ENCODE results near the gene NIT2. TPM values are rescaled to one million over a fixed set of nuclear protein-coding genes. Genes with fewer than 3 reads are reported as not detected.

Gene NIT2
- total RNA-seq, 1 experiment from 2014 or later = 42.6 TPM

GRCh38 chr3:100310355-100310965, 24.1 kb upstream of the NIT2 start:
- H3K9me3 Mint-ChIP-seq (ENCODE audit: unreplicated experiment) = no peaks in the 10 kb centered on the region
- H3K27me3 Mint-ChIP-seq (ENCODE audit: insufficient read depth, unreplicated experiment) = no peaks in the 10 kb centered on the region
- TF ChIP-seq, protein P1, sequence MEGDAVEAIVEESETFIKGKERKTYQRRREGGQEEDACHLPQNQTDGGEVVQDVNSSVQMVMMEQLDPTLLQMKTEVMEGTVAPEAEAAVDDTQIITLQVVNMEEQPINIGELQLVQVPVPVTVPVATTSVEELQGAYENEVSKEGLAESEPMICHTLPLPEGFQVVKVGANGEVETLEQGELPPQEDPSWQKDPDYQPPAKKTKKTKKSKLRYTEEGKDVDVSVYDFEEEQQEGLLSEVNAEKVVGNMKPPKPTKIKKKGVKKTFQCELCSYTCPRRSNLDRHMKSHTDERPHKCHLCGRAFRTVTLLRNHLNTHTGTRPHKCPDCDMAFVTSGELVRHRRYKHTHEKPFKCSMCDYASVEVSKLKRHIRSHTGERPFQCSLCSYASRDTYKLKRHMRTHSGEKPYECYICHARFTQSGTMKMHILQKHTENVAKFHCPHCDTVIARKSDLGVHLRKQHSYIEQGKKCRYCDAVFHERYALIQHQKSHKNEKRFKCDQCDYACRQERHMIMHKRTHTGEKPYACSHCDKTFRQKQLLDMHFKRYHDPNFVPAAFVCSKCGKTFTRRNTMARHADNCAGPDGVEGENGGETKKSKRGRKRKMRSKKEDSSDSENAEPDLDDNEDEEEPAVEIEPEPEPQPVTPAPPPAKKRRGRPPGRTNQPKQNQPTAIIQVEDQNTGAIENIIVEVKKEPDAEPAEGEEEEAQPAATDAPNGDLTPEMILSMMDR (IDR thresholded peaks at IDR 0.05; ENCODE audit: unreplicated experiment) = no peak
- DNase-seq (ENCODE audit: unreplicated experiment) = no peak
- POLR2A ChIA-PET = interaction anchor here (1.1 kb wide), 1 partner anchor 10 kb away, joined by 3 read pairs; no protein-coding TSS in a partner anchor
- no peak overlapping the region for H3K4me3 Mint-ChIP-seq (ENCODE audit: unreplicated experiment)
- BruUV-seq (replicated peaks) = no TSS peak
- H3K36me3 Mint-ChIP-seq (ENCODE audit: insufficient read depth, unreplicated experiment) = peaks cover 61% of the 10 kb centered on the region
- CTCF ChIA-PET = no interaction called here
- H3K27ac Mint-ChIP-seq (ENCODE audit: low read depth, unreplicated experiment) = no peak overlapping the region
- intact Hi-C loops (cut with micrococcal nuclease) = loop anchor here (10.0 kb wide), 1 partner anchor 404 kb away; no protein-coding TSS in a partner anchor
- no peaks in the 10 kb centered on the region for H3K4me1 Mint-ChIP-seq (ENCODE audit: insufficient read depth, unreplicated experiment)

- peak overlapping the region; percentile 12 for H3K27ac Mint-ChIP-seq (ENCODE audit: low read depth, unreplicated experiment)
- TF ChIP-seq, protein P1 (IDR thresholded peaks at IDR 0.05; ENCODE audit: unreplicated experiment) = no peak
- no peak for DNase-seq (ENCODE audit: unreplicated experiment)
- ChIA-PET POLR2A (interaction anchor here (1.1 kb wide), 1 partner anchor 11 kb away, joined by 3 read pairs; no protein-coding TSS in a partner anchor), CTCF (no interaction called here)
- BruUV-seq (replicated peaks) = no TSS peak
- H3K36me3 Mint-ChIP-seq (ENCODE audit: insufficient read depth, unreplicated experiment) = peaks cover 61% of the 10 kb centered on the region
- intact Hi-C loops (cut with micrococcal nuclease) = loop anchor here (10.0 kb wide), 1 partner anchor 404 kb away; no protein-coding TSS in a partner anchor
- H3K9me3 Mint-ChIP-seq (ENCODE audit: unreplicated experiment) = no peaks in the 10 kb centered on the region
- no peaks in the 10 kb centered on the region for H3K27me3 Mint-ChIP-seq (ENCODE audit: insufficient read depth, unreplicated experiment)
- H3K4me3 Mint-ChIP-seq (ENCODE audit: unreplicated experiment) = no peak overlapping the region
- no peaks in the 10 kb centered on the region for H3K4me1 Mint-ChIP-seq (ENCODE audit: insufficient read depth, unreplicated experiment)
These were observed 23.5 kb upstream of the NIT2 start for GRCh38 chr3:100311011-100311410.

GRCh38 chr3:100316641-100317069, 17.9 kb upstream of the NIT2 start:
- Mint-ChIP-seq H3K4me1 (ENCODE audit: insufficient read depth, unreplicated experiment) (no peaks in the 10 kb centered on the region), H3K9me3 (ENCODE audit: unreplicated experiment) (no peaks in the 10 kb centered on the region), H3K27ac (ENCODE audit: low read depth, unreplicated experiment) (no peak overlapping the region), H3K4me3 (ENCODE audit: unreplicated experiment) (no peak overlapping the region), H3K36me3 (ENCODE audit: insufficient read depth, unreplicated experiment) (peaks cover 46% of the 10 kb centered on the region), H3K27me3 (ENCODE audit: insufficient read depth, unreplicated experiment) (no peaks in the 10 kb centered on the region)
- CTCF ChIA-PET = interaction anchor here (0.6 to 3.2 kb wide), 40 partner anchors 13 to 1512 kb away, joined by 3 to 25 read pairs (median 3); partner anchors contain the start of gene NIT2
- no TSS peak for BruUV-seq (replicated peaks)
- POLR2A ChIA-PET = interaction anchor here (0.8 to 3.1 kb wide), 4 partner anchors 15 to 1359 kb away, joined by 3 to 18 read pairs (median 4); partner anchors contain the start of gene NIT2
- peak; percentile 74 for DNase-seq (ENCODE audit: unreplicated experiment)
- intact Hi-C loops (cut with micrococcal nuclease) = loop anchor here (1.0 to 10.0 kb wide), 3 partner anchors 147 to 398 kb away; no protein-coding TSS in a partner anchor
- TF ChIP-seq, protein P1 (IDR thresholded peaks at IDR 0.05; ENCODE audit: unreplicated experiment) = peak; percentile 72

GRCh38 chr3:100317912-100318311, 16.6 kb upstream of the NIT2 start:
- ChIA-PET CTCF (interaction anchor here (0.8 to 3.2 kb wide), 2 partner anchors 273 to 486 kb away, joined by 3 to 25 read pairs; no protein-coding TSS in a partner anchor), POLR2A (no interaction called here)
- H3K27ac Mint-ChIP-seq (ENCODE audit: low read depth, unreplicated experiment) = no peak overlapping the region
- TF ChIP-seq, protein P1 (IDR thresholded peaks at IDR 0.05; ENCODE audit: unreplicated experiment) = no peak
- no peaks in the 10 kb centered on the region for H3K4me1 Mint-ChIP-seq (ENCODE audit: insufficient read depth, unreplicated experiment)
- intact Hi-C loops (cut with micrococcal nuclease) = loop anchor here (10.0 kb wide), 1 partner anchor 397 kb away; no protein-coding TSS in a partner anchor
- H3K36me3 Mint-ChIP-seq (ENCODE audit: insufficient read depth, unreplicated experiment) = peaks cover 37% of the 10 kb centered on the region
- no peaks in the 10 kb centered on the region for H3K9me3 Mint-ChIP-seq (ENCODE audit: unreplicated experiment)
- no peak for DNase-seq (ENCODE audit: unreplicated experiment)
- H3K4me3 Mint-ChIP-seq (ENCODE audit: unreplicated experiment) = no peak overlapping the region
- no TSS peak for BruUV-seq (replicated peaks)
- no peaks in the 10 kb centered on the region for H3K27me3 Mint-ChIP-seq (ENCODE audit: insufficient read depth, unreplicated experiment)

Data from MCF 10A (cell line).